RCC 7860 (cell line): Measurements from ENCODE around the gene PDXP.
"Not testable (repeated sequence)": the region's sequence is repeated elsewhere in the genome, so short reads cannot be mapped to it uniquely, and the experiment has no call there.

Source experiments
- DNase-seq: peaks from one replicate; pipeline ENCODE4 v3.0.0-alpha.2; 2015; ENCODE audit warnings: low spot score
- FAIRE-seq: peaks from 2 replicates; lab custom pipeline; 2012; peaks lifted over from hg19 to GRCh38; lab: Jason Lieb, UNC

Gene PDXP

GRCh38 chr22:37694131-37694530 lies 35.6 kb downstream of the PDXP start:
- not testable (repeated sequence) for DNase-seq, FAIRE-seq

DNA sequence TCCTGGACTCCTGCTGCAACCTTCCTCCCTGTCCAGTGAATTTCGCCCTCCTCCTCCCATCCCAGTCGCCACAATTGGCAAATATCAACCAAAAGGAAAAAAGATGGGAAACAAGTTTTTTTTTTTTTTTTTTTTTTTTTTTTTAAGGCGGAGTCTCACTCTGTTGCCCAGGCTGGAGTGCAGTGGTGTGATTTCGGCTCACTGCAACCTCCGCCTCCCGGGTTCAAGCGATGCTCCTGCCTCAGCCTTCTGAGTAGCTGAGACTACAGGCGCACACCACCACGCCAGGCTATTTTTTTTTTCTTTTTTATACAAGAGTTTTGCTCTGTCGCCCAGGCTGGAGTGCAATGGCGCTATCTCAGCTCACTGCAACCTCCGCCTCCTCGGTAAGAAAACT lies 37.7 kb downstream of the PDXP start:
- DNase-seq, FAIRE-seq: not testable (repeated sequence)

- FAIRE-seq: no peak
- peak; percentile 10 for DNase-seq
Measured at GRCh38 chr22:37696657-37697537, 38.4 kb downstream of the PDXP start, which contains the start of gene TRIOBP. TSS of gene TRIOBP (plus strand) at chr22:37697048. CDS start at chr22:37701366, 4,318 bp downstream.

- DNase-seq: no peak
- no peak for FAIRE-seq
Measured at GRCh38 chr22:37697538-37697835, 39.0 kb downstream of the PDXP start.

DNA sequence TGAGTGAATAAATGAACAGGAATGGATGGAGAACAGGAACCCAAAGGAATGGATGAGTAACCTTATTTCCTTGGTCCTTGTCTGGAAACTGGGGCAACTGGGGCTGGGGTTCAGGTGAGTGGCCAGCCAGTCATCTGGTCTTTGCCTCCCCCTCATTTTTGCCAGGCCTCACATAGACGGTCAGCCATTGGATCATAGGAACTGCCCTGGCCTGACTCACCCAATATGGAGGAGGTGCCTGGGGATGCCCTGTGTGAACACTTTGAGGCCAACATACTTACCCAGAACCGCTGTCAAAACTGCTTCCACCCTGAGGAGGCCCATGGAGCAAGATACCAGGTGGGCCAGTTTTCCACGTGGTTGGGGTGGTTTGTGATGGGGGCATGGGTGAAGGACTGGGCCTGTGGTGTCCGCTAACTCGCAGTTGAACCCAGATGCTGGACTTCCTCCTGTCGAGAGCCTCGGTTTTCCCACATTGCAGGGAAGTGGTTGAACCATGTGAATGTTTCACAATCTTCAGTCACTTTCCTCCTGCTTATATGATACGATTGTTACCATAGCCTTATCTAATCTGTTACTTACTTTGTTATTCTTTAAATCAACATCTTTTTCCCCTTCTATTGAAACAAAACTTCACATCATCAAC lies 42.7 kb downstream of the PDXP start:
- FAIRE-seq: no peak
- no peak for DNase-seq

DNA sequence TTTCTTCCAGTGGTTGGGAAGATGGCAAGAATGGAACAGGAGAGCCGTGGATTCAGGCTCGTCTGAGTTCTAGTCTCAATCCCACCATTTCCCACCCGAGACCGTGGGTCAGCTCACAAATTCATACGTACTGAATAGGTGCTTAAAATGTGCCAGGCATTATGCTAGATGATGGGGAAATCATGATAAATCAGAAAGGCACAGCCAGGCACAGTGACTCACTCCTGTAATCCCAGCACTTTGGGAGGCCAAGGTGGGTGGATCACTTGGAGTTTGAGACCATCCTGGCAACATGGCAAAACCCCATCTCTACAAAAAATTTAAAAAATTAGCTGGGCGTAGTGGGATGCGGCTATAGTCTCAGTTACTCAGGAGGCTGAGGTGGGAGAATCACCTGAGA lies 45.4 kb downstream of the PDXP start:
- FAIRE-seq (no peak), DNase-seq (no peak)

GRCh38 chr22:37704645-37705044 lies 46.1 kb downstream of the PDXP start:
- DNase-seq (no peak), FAIRE-seq (no peak)

- DNase-seq (no peak), FAIRE-seq (no peak)
Measured at GRCh38 chr22:37705205-37705604, 46.7 kb downstream of the PDXP start.

GRCh38 chr22:37708580-37709444 lies 50.3 kb downstream of the PDXP start:
- DNase-seq: no peak
- no peak for FAIRE-seq

DNA sequence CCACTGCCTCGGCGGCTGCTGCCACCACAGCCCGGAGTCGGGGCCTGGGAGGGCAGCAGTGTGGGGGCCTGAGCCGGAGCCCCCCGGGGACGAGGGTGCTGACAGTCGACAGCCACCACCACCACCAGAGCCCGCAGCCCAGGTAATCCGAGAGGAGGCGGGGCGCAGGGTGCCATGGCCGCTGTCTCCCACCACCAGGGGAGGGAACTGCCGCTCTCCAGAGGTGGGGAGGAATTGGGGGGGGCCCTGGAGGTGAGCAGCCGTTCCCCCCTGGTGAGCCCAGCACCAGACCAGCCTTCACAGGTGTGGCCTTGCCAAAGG lies 50.9 kb downstream of the PDXP start:
- no peak for FAIRE-seq
- DNase-seq: no peak

- FAIRE-seq: no peak
- DNase-seq: no peak
Measured at GRCh38 chr22:37710675-37711074, 52.2 kb downstream of the PDXP start.

DNA sequence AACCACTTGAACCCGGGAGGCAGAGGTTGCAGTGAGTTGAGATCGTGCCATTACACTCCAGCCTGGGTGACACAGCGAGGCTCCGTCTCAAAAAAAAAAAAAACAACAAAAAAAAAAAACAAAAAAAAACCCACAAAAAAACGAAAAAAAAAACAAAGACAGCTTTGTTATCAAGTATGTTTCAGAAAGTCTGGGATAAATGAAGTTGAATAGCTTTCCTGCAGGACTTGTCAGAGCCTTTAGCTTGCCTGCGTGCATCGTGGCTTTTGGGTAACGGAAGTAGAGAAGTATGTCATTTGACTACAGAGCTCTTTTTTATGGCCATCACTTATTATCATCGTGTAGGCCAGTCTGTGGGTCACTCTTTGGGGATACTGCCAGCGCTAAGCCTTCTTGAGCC lies 53.0 kb downstream of the PDXP start:
- no peak for FAIRE-seq

DNA sequence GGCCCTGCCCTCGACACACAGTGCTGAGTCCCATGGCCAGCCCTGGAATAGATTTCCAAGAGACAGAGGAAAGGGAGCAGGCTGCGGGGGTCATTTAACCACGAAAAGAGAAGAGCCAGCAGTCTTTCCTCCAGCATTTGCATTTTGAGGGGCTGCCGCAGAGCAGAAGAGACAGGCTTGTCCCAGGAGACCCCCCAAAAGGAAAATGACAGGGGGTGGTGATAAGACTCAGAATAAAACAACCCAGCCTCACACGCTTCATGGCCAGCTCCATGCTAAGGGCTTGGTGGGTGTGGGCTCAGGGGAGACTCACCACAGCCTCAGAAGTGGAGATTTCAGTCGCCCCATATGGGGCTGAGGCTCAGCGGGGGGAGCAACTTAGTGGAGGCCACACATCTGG lies 55.2 kb downstream of the PDXP start:
- FAIRE-seq: no peak
- DNase-seq: no peak

More for the DNA sequence above, 53.0 kb downstream of the PDXP start:
- no peak for DNase-seq

- FAIRE-seq: no peak
Measured at GRCh38 chr22:37714634-37715033, 56.1 kb downstream of the PDXP start.

GRCh38 chr22:37715760-37716159 lies 57.2 kb downstream of the PDXP start:
- FAIRE-seq: no peak

More at GRCh38 chr22:37714634-37715033, 56.1 kb downstream of the PDXP start:
- DNase-seq: no peak

More at GRCh38 chr22:37715760-37716159, 57.2 kb downstream of the PDXP start:
- no peak for DNase-seq
